SU-DHL-6 (cell line): ENCODE measurements around the gene TBR1.

Source experiments
- H2AFZ ChIP-seq: fragments of 200-600 bp; sonication (generic); 2 replicates; pipeline ENCODE4 v1.6.1; 2014; ENCODE audit warnings: low read depth, mild to moderate bottlenecking, moderate library complexity, mixed read lengths, antibody characterized with exemption, low read length; ENCODE audit not compliant: severe bottlenecking
- H3F3A ChIP-seq: fragments of 200-600 bp; shearing (Covaris generic); 2 replicates; pipeline ENCODE4 v1.6.0; 2016; ENCODE audit warnings: antibody characterized with exemption, mild to moderate bottlenecking; ENCODE audit not compliant: insufficient read depth
- H3K27ac ChIP-seq: fragments of 200-600 bp; sonication (generic); 2 replicates; pipeline ENCODE4 v1.5.1; 2016; ENCODE audit warnings: low read depth, mild to moderate bottlenecking, low read length, moderate library complexity, mixed read lengths
- H3K27me3 ChIP-seq: fragments of 200-600 bp; sonication (generic), shearing (Covaris generic); 2 replicates; pipeline ENCODE4 v1.6.0; 2014; ENCODE audit warnings: mild to moderate bottlenecking, low read length
- H3K36me3 ChIP-seq: fragments of 200-600 bp; sonication (generic); 2 replicates; pipeline ENCODE4 v1.6.1; 2014; ENCODE audit warnings: mild to moderate bottlenecking, low read length, mixed read lengths
- H3K4me2 ChIP-seq: fragments of 300-600, 200-600 bp; shearing (Covaris generic), sonication (generic); 2 replicates; pipeline ENCODE4 v1.6.0; 2014; ENCODE audit warnings: low read length, low read depth, mild to moderate bottlenecking; ENCODE audit not compliant: poor library complexity, severe bottlenecking
- H3K4me3 ChIP-seq: fragments of 200-600 bp; sonication (generic); 2 replicates; pipeline ENCODE4 v1.5.1; 2014; ENCODE audit warnings: antibody characterized with exemption, low read length, mild to moderate bottlenecking, mixed read lengths; ENCODE audit not compliant: insufficient read depth, poor library complexity, severe bottlenecking
- H3K79me2 ChIP-seq: fragments of 200-600 bp; sonication (generic); 2 replicates; pipeline ENCODE4 v1.6.1; 2014; ENCODE audit warnings: mild to moderate bottlenecking, low read length, moderate library complexity; ENCODE audit not compliant: insufficient read depth
- H3K9ac ChIP-seq: fragments of 200-600 bp; sonication (generic); 2 replicates; pipeline ENCODE4 v1.7.0; 2014; ENCODE audit warnings: mild to moderate bottlenecking, low read length
- H3K9me2 ChIP-seq: fragments of 200-600 bp; sonication (generic); replicated peaks from 2 replicates; pipeline ENCODE4 v1.6.1; 2014; ENCODE audit warnings: low read length; ENCODE audit not compliant: insufficient read depth
- H3K9me3 ChIP-seq: fragments of 200-600 bp; sonication (generic); 2 replicates; pipeline ENCODE4 v1.6.1; 2014; ENCODE audit warnings: low read length, mixed read lengths; ENCODE audit not compliant: insufficient read depth
- H4K20me1 ChIP-seq: fragments of 200-600 bp; sonication (generic); 2 replicates; pipeline ENCODE4 v1.6.1; 2014; ENCODE audit warnings: low read depth, mild to moderate bottlenecking, antibody characterized with exemption, low read length, moderate library complexity, mixed read lengths
- EZH2phosphoT487 ChIP-seq: fragments of 200-600 bp; sonication (generic), shearing (Covaris generic); conservative IDR thresholded peaks from 2 replicates; pipeline ENCODE4 v1.6.1; 2018; ENCODE audit warnings: mild to moderate bottlenecking, antibody characterized with exemption, low read length, moderate library complexity, mixed read lengths
- TF ChIP-seq, protein P1 (sequence below): fragments of 200-600 bp; sonication (generic); IDR thresholded peaks from one replicate; pipeline ENCODE4 v1.5.1; 2017; ENCODE audit warnings: antibody characterized with exemption, mild to moderate bottlenecking, low read length, moderate library complexity; ENCODE audit not compliant: insufficient read depth, poor library complexity, severe bottlenecking

Gene TBR1

DNA sequence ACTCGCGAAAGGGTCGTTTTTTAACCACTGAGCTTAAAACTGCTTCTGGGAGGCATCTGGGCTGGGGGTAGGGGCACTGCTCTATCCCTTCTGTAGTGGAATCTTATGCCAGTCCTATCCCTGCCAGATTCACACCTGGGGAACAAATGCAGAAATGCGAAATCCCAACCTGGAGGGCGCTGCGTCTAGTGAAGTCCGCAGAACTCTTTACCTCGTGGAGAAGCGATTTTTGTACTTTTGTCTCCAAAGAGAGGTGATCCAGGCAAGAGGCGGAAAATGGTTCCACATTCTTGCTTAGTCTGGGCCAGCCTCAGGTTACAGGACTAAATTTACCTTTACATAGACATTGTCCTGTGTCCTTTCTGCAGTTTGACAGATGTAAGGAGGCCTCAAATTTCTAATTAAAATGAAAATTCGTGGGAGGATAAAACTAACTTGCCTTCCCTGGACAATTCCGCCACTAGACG is 10.4 kb downstream of the TBR1 start:
- H3K27me3 ChIP-seq: no peaks in the 10 kb centered on the region
- H3K4me2 ChIP-seq: no peak overlapping the region
- H3F3A ChIP-seq: no peaks in the 10 kb centered on the region
- H3K9me3 ChIP-seq: no peaks in the 10 kb centered on the region
- TF ChIP-seq, protein P1, sequence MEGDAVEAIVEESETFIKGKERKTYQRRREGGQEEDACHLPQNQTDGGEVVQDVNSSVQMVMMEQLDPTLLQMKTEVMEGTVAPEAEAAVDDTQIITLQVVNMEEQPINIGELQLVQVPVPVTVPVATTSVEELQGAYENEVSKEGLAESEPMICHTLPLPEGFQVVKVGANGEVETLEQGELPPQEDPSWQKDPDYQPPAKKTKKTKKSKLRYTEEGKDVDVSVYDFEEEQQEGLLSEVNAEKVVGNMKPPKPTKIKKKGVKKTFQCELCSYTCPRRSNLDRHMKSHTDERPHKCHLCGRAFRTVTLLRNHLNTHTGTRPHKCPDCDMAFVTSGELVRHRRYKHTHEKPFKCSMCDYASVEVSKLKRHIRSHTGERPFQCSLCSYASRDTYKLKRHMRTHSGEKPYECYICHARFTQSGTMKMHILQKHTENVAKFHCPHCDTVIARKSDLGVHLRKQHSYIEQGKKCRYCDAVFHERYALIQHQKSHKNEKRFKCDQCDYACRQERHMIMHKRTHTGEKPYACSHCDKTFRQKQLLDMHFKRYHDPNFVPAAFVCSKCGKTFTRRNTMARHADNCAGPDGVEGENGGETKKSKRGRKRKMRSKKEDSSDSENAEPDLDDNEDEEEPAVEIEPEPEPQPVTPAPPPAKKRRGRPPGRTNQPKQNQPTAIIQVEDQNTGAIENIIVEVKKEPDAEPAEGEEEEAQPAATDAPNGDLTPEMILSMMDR: no peak
- no peak for TF ChIP-seq EZH2phosphoT487
- H3K4me3 ChIP-seq: no peak overlapping the region
- H3K36me3 ChIP-seq: no peaks in the 10 kb centered on the region
- no peaks in the 10 kb centered on the region for H3K9me2 ChIP-seq
- H3K79me2 ChIP-seq: no peaks in the 10 kb centered on the region
- H3K27ac ChIP-seq: no peak overlapping the region
- H2AFZ ChIP-seq: no peak overlapping the region
- no peaks in the 10 kb centered on the region for H4K20me1 ChIP-seq
- H3K9ac ChIP-seq: no peak overlapping the region

DNA sequence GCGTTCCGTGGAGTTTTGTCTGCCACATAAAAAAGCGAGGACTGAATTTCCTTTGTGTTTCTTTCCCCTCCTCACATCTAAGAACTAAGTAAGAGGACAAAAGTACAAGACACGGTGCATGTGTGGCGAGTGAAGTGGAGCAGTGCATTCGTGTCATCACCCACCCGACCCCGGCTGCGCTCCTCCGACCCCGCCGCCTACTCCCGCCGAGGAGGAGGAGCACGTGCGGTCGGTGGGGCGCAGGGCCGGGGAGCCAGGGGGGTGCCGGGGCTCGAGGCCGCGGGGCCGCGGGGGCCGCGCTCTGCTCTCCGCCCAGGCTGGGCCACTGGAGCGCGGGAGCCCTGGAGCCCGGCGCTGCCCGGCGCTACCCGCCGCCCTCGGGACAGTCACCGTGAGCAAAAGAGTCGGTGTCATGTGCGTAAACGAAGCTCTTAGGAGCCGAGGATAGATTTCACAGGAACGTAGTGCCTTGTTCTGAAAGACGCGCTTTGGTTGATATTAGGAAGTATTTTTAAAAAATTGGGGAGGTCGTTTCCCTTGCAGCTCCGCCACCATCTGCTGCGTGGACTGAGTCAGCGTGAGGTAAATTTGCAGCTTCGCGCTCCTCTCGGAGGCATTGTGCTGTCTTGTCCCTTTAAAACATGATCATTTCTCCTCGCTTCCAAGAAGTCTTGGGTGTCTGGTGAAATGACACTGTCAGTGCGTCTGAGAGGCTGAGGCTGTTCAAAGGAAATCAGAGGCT is 11.0 kb downstream of the TBR1 start:
- Histone ChIP-seq H3K79me2 (no peaks in the 10 kb centered on the region), H3K36me3 (no peaks in the 10 kb centered on the region), H3K27me3 (no peaks in the 10 kb centered on the region), H3K9me2 (no peaks in the 10 kb centered on the region), H3F3A (no peaks in the 10 kb centered on the region), H3K9ac (no peak overlapping the region), H3K27ac (no peak overlapping the region), H3K4me3 (no peak overlapping the region), H4K20me1 (no peaks in the 10 kb centered on the region), H2AFZ (no peak overlapping the region), H3K4me2 (no peak overlapping the region), H3K9me3 (no peaks in the 10 kb centered on the region)
- TF ChIP-seq EZH2phosphoT487: no peak
- TF ChIP-seq, protein P1: no peak

DNA sequence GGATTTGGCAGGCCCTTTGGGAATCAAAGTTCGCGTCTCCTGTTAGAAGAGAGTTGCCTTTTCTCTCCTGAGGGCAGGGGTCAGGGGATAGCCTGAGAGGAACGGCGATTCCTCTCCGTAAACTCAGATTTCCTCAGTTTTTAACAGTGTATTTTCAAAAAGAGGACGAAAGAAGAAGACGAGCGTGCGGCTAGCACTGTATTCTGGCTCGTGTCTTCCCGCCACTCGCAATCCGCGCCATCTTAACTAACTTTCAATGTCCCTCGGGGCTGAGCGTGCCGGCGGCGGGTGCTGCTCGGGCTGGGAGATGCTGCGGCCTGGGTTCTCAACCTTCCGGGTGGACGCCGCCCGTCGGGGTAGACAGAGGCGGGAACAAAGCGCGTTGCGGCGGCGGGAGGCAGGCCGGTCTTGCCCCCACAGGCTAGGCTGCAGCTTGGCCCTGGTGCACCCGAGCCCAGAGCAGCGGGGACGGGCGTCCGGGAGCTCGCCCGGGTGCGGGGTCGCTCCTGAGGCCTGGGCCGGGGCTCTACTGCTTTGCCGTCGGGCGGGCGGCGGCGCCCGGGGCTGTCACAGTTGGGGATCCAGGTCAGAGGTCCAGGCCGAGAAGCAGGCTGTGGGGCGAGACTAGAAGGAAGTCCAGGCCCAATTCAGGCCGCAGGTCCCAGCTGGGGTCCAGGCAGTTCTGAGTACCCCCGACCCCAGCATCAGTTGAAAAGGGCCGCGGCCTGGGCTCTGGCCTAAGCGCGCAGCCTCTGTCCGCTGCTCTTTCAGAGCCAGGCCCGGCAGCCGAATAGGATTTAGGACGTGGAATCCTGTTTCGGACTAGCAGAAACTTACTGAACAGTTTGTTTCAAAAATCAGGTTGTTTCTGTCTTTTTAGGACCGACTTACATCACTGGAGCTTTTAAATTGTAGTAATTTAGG is 11.8 kb downstream of the TBR1 start:
- no peak for TF ChIP-seq EZH2phosphoT487
- TF ChIP-seq, protein P1: no peak
- H3K4me3 ChIP-seq: no peak overlapping the region
- no peaks in the 10 kb centered on the region for H3F3A ChIP-seq
- no peaks in the 10 kb centered on the region for H3K27me3 ChIP-seq
- H3K79me2 ChIP-seq: no peaks in the 10 kb centered on the region
- no peak overlapping the region for H3K4me2 ChIP-seq
- H4K20me1 ChIP-seq: no peaks in the 10 kb centered on the region
- H3K9me2 ChIP-seq: no peaks in the 10 kb centered on the region
- H3K27ac ChIP-seq: no peak overlapping the region
- H2AFZ ChIP-seq: no peak overlapping the region
- H3K36me3 ChIP-seq: no peaks in the 10 kb centered on the region
- no peaks in the 10 kb centered on the region for H3K9me3 ChIP-seq
- no peak overlapping the region for H3K9ac ChIP-seq
